Keratinocyte (primary cell): Measurements from ENCODE around the gene NOTUM.

Experiments used
- CTCF ChIP-seq, 3 experiments: IDR thresholded peaks in 1 of 3; conservative IDR thresholded peaks in 1 of 3; optimal IDR thresholded peaks in 1 of 3; 2 replicates in 2 of 3; 3 replicates in 1 of 3; pipeline versions ENCODE3 to v1.5.1; 2011; ENCODE audit warnings: low read length in 3 of 3, mild to moderate bottlenecking in 3 of 3, moderate library complexity in 2 of 3, control low read depth in 1 of 3, inconsistent platforms in 1 of 3; ENCODE audit not compliant: insufficient read depth in 2 of 3; ENCODE audit errors: extremely low read depth in 1 of 3
- EZH2 ChIP-seq: IDR thresholded peaks from one replicate; pipeline ENCODE4 v1.6.1; 2012; ENCODE audit warnings: inconsistent platforms, mild to moderate bottlenecking, low read length, moderate library complexity

- no peak for TF ChIP-seq CTCF (optimal IDR thresholded peaks at IDR 0.05 in 1 of 3, IDR thresholded peaks at IDR 0.05 in 1 of 3, conservative IDR thresholded peaks at IDR 0.05 in 1 of 3; ENCODE audit: extremely low read depth in 1 of 3, insufficient read depth in 2 of 3, low read length in 3 of 3)
- TF ChIP-seq EZH2, result no peak
Observed at GRCh38 chr17:82004517-82005455, 43.8 kb upstream of the NOTUM start.
